Astrocyte of the cerebellum (primary cell): ENCODE measurements around the gene RBM48.
"Not testable (repeated sequence)": the region's sequence is repeated elsewhere in the genome, so short reads cannot be mapped to it uniquely, and the experiment has no call there.

Experiments used
- DNase-seq: peaks from one replicate; pipeline ENCODE4 v3.0.0-alpha.2; 2011; ENCODE audit warnings: low read depth
- H3K4me3 ChIP-seq: 2 replicates; pipeline ENCODE4 v1.5.1; 2011; ENCODE audit warnings: mild to moderate bottlenecking, low read depth, low read length, moderate library complexity
- in situ Hi-C: cut with HindIII; loops from 2 replicates; pipeline ENCODE4 v1.10.0; 2017; ENCODE audit warnings: low sequenced_read_pairs
- TF ChIP-seq, protein P1 (sequence below): IDR thresholded peaks from 2 replicates; pipeline ENCODE4 v1.5.1; 2012; ENCODE audit warnings: low read length, low read depth, moderate library complexity, mild to moderate bottlenecking; ENCODE audit errors: missing control alignments

The RBM48 gene

DNA sequence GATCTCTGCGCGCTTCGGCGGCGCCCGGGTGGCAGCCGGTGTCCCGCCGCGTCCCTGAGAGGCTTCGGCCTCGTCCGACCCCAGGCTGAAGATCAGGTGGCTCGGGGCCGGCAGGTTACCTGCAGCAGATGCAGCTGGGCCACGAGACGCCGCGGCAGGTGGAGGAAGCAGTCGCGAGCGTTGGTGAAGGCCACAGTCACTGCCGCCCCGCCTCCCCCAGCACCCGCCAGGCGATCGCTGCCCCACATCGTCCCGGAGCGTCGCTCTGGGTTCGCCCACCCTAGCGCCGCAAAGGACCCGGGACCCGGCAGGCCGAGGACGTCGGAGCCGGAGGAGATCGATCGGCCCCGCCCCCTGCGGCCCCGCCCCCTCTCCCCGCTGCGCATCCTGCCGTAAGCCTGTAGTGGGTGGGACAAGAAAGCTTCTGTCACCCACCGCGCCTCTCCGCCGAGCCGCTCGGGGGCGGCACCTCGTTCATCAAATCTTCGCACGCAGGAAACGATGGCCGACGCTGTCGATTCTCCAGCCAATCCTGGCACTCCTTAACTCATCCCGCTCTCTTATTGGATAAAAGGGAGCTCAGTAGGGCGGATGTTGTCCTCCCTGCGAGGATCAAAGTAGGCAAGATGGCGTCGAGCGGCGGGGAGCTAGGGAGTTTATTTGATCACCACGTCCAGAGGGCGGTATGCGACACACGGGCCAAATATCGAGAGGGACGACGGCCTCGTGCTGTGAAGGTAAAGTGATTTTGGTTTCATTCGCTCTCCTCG lies at the start of gene RBM48, which contains the start of gene PEX1:
Gene RBM48 (plus strand): TSS at position 608 of the 770 bp plus-strand sequence. CDS start 19 bp downstream, at position 627.
Gene PEX1 (minus strand): TSS at position 333 of the 770 bp plus-strand sequence. CDS start 85 bp downstream, at position 248.
- TF ChIP-seq, protein P1, sequence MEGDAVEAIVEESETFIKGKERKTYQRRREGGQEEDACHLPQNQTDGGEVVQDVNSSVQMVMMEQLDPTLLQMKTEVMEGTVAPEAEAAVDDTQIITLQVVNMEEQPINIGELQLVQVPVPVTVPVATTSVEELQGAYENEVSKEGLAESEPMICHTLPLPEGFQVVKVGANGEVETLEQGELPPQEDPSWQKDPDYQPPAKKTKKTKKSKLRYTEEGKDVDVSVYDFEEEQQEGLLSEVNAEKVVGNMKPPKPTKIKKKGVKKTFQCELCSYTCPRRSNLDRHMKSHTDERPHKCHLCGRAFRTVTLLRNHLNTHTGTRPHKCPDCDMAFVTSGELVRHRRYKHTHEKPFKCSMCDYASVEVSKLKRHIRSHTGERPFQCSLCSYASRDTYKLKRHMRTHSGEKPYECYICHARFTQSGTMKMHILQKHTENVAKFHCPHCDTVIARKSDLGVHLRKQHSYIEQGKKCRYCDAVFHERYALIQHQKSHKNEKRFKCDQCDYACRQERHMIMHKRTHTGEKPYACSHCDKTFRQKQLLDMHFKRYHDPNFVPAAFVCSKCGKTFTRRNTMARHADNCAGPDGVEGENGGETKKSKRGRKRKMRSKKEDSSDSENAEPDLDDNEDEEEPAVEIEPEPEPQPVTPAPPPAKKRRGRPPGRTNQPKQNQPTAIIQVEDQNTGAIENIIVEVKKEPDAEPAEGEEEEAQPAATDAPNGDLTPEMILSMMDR, result no peak
- in situ Hi-C loops, result no loop called here
- H3K4me3 ChIP-seq, result peak within 1 kb of the TSS; percentile 76
- peak; percentile 99 for DNase-seq

DNA sequence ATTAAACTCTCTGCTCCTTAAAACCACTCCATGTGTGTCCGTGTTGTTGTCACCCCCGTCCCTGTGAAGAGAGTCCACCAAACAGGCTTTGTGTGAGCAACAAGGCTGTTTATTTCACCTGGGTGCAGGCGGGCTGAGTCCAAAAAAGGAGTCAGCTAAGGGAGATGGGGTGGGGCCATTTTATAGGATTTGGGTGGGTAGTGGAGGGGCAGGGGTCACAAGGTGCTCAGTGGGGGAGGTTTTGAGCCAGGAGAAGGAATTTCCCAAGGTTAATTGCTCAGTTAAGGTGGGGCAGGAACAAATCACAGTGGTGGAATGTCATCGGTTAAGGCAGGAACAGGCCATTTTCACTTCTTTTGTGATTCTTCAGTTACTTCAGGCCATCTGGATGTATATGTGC lies 49.4 kb upstream of the RBM48 start:
- DNase-seq, in situ Hi-C loops, H3K4me3 ChIP-seq: not testable (repeated sequence)

DNA sequence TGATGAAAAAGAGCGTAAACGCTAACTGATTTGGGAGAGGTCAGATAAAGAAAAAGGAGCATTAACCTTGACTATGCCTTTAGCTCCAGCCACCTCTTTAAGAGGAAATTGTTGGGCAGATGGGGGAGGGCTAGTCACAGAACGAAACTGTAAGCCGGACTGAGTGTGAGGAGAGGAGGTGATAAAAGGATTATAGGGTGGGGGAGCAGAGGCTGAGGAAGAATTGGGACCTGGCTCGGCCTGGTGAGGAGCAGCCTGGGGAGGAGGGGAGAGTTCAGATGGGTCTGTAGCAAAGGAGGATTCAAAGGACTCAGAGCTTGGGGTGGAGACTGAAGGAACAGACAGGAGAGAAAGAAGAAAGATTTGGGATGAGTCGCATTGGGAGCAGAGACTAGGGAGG lies 45.0 kb upstream of the RBM48 start:
- DNase-seq, in situ Hi-C loops, H3K4me3 ChIP-seq: not testable (repeated sequence)

- H3K4me3 ChIP-seq, in situ Hi-C loops, DNase-seq: not testable (repeated sequence)
These were observed 44.4 kb upstream of the RBM48 start for GRCh38 chr7:92484226-92484625.

DNA sequence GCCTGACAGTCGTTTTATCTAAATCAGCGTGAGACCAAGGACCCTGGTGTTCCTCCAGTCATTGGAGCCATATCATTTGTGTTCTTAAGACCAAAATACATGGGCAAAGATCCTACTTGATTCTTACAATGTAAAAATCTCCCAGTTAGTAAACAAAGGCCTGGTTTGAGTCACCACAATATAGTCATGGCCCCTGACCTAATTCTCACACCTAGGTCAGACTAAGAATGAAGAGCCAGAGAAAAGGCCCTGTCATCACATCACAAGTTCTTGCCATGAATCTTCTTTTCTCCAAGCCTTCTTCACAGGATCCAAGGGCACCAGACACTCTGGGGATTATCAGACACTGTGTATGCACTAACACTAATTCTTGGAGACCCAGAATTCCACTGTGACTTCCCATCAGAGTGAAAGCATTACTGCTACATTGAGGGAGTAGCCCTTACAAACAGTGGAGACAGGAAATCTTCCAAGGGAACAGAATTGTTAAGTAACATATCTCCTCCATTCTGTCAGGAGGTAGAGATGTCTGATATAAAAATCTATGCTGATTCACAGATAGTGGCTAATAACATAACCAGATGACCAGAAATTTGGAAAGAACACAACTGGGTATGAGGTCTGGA lies 43.2 kb upstream of the RBM48 start:
- TF ChIP-seq, protein P1, result no peak
- H3K4me3 ChIP-seq, result no peak overlapping the region
- DNase-seq, result no peak
- in situ Hi-C loops, result no loop called here

DNA sequence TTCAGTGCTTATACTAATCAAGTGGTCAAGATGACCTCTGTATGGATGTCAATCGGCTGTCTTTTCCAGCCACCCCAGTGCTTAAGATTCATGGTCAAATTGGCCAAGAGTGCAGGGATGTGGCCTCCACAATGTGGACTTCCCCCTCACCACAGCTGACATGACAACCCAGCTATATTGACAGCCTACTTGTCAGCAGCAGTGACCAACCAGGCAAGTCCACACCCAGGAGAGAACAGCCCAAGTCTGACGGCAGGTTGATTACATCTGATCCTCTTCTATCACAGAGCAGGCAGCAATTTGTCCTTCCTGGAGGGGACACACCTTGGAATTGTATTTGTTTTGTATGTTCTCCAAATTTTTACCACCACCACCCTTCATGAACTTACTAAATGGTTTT lies 42.6 kb upstream of the RBM48 start:
- in situ Hi-C loops, result no loop called here
- no peak for DNase-seq
- no peak overlapping the region for H3K4me3 ChIP-seq
- TF ChIP-seq, protein P1, result no peak

DNA sequence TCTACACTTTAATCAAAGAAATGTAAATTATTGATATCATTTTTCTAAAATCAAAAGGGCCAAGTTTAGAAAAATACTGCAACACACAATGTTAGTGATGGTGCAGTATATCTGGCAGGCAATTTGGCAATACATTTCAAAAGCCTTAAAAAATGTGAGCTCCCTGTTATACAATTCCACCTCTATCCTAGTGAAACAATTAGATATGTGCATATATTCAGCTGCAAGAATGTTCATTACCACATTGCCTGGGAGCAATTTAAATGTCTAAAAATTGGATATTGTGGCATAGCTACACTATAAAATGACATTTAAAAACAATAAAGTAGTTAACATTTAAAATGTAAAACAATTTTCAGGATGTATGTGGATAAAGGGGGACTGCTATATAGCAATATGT lies 40.8 kb upstream of the RBM48 start:
- in situ Hi-C loops, result no loop called here
- DNase-seq, result no peak
- TF ChIP-seq, protein P1, result no peak
- H3K4me3 ChIP-seq, result no peak overlapping the region

GRCh38 chr7:92489634-92490033 lies 39.0 kb upstream of the RBM48 start:
- DNase-seq, result no peak
- no peak overlapping the region for H3K4me3 ChIP-seq
- TF ChIP-seq, protein P1, result no peak
- in situ Hi-C loops, result no loop called here
